NCI-H82 (cell line): ENCODE results near the gene CHRNA7.
"Not testable (repeated sequence)": the region's sequence is repeated elsewhere in the genome, so short reads cannot be mapped to it uniquely, and the experiment has no call there.

Experiments used
- DNase-seq: peaks from one replicate; lab custom pipeline; 2025; lab: John Stamatoyannopoulos, UW

Gene CHRNA7

GRCh38 chr15:32120577-32121383 lies 90.5 kb downstream of the CHRNA7 start:
- DNase-seq: no peak

GRCh38 chr15:32121384-32121695 lies 91.0 kb downstream of the CHRNA7 start:
- no peak for DNase-seq

GRCh38 chr15:32122013-32122412 lies 91.7 kb downstream of the CHRNA7 start:
- DNase-seq: no peak

GRCh38 chr15:32123473-32123872 lies 93.2 kb downstream of the CHRNA7 start:
- DNase-seq: no peak

GRCh38 chr15:32124726-32125125 lies 94.4 kb downstream of the CHRNA7 start:
- DNase-seq: peak; percentile 74

GRCh38 chr15:32125595-32125994 lies 95.3 kb downstream of the CHRNA7 start:
- no peak for DNase-seq

- DNase-seq: no peak
Measured at GRCh38 chr15:32129815-32130214, 99.5 kb downstream of the CHRNA7 start.

GRCh38 chr15:32130823-32131222 lies 100.5 kb downstream of the CHRNA7 start:
- no peak for DNase-seq

GRCh38 chr15:32131803-32132202 lies 101.5 kb downstream of the CHRNA7 start:
- DNase-seq: no peak

GRCh38 chr15:32132859-32133258 lies 102.5 kb downstream of the CHRNA7 start:
- DNase-seq: no peak

- DNase-seq: no peak
Measured at GRCh38 chr15:32134842-32135241, 104.5 kb downstream of the CHRNA7 start.

GRCh38 chr15:32135335-32135734 lies 105.0 kb downstream of the CHRNA7 start:
- DNase-seq: no peak

GRCh38 chr15:32145512-32145911 lies 115.2 kb downstream of the CHRNA7 start:
- DNase-seq: not testable (repeated sequence)

- no peak for DNase-seq
Measured at GRCh38 chr15:32148833-32149555, 118.7 kb downstream of the CHRNA7 start.

- DNase-seq: peak; percentile 39
Measured at GRCh38 chr15:32152574-32152973, 122.3 kb downstream of the CHRNA7 start.

GRCh38 chr15:32153868-32154623 lies 123.7 kb downstream of the CHRNA7 start:
- DNase-seq: not testable (repeated sequence)

GRCh38 chr15:32162143-32162542 lies 131.8 kb downstream of the CHRNA7 start:
- DNase-seq: not testable (repeated sequence)

GRCh38 chr15:32164065-32164464 lies 133.8 kb downstream of the CHRNA7 start:
- not testable (repeated sequence) for DNase-seq

- not testable (repeated sequence) for DNase-seq
Measured at GRCh38 chr15:32164747-32165146, 134.4 kb downstream of the CHRNA7 start.

GRCh38 chr15:32165775-32166174 lies 135.5 kb downstream of the CHRNA7 start:
- DNase-seq: not testable (repeated sequence)

GRCh38 chr15:32166270-32166669 lies 136.0 kb downstream of the CHRNA7 start:
- DNase-seq: not testable (repeated sequence)

- not testable (repeated sequence) for DNase-seq
Measured at GRCh38 chr15:32167913-32168312, 137.6 kb downstream of the CHRNA7 start.

GRCh38 chr15:32180579-32180978 lies 150.3 kb downstream of the CHRNA7 start:
- DNase-seq: not testable (repeated sequence)
